Measurements from ENCODE around the gene NDOR1. TPM values are rescaled to one million over a fixed set of nuclear protein-coding genes. Genes with fewer than 3 reads are reported as not detected.

NDOR1 gene
- total RNA-seq, 2 donors from 2014 or later, result 6.6 TPM

DNA sequence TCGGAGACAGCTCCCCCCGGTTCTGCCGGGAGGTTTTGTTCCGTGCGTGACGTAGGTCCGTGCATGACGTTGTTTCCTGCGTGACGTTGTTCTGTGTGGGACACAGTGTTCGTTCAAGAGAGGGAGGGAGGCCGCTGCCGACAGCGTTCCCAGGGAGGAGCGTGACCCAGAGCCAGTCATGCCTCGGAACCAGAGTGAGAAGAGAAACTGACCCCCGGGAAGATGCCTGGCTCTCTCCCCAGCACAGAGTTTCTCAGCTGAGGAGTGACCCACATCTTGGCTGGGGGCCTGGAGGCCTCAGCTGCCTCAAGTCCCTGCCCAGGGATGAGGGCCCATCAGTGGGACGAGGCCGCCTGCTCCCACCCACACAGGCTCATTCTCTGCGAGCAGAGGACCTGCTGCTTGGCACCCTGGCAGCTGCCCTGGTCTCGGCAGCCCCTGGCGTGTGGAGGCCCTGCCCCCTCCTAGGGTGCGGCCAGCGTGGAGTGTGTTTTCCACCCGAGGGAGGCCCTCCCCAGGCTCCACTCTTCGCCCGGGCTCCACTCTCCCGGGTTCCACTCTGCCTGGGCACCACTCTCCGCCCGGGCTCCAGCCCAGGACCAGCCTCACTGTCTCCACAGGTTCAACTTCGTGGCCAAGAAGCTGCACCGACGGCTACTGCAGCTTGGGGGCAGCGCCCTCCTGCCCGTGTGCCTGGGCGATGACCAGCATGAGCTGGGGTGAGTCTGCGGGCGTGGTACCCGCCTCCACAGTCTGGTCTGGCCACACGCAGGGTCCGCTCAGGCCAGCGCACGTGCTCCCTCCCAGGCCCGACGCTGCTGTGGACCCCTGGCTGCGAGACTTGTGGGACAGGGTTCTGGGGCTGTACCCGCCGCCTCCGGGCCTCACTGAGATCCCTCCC is 7.9 kb downstream of the NDOR1 start:
- DNase-seq (ENCODE audit: low spot score), result no peak
- Histone ChIP-seq H3K36me3 (no peaks in the 10 kb centered on the region), H3K4me3 (no peak overlapping the region), H3K27ac (no peak overlapping the region), H3K4me1 (peaks cover 0 to 17% of the 10 kb centered on the region in 2 donors), H3K27me3 (no peaks in the 10 kb centered on the region), H3K9me3 (no peaks in the 10 kb centered on the region)
- TF ChIP-seq, protein P1, sequence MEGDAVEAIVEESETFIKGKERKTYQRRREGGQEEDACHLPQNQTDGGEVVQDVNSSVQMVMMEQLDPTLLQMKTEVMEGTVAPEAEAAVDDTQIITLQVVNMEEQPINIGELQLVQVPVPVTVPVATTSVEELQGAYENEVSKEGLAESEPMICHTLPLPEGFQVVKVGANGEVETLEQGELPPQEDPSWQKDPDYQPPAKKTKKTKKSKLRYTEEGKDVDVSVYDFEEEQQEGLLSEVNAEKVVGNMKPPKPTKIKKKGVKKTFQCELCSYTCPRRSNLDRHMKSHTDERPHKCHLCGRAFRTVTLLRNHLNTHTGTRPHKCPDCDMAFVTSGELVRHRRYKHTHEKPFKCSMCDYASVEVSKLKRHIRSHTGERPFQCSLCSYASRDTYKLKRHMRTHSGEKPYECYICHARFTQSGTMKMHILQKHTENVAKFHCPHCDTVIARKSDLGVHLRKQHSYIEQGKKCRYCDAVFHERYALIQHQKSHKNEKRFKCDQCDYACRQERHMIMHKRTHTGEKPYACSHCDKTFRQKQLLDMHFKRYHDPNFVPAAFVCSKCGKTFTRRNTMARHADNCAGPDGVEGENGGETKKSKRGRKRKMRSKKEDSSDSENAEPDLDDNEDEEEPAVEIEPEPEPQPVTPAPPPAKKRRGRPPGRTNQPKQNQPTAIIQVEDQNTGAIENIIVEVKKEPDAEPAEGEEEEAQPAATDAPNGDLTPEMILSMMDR (IDR thresholded peaks at IDR 0.05), result no peak

GRCh38 chr9:137214620-137215019 is 9.1 kb downstream of the NDOR1 start:
- no peaks in the 10 kb centered on the region for H3K27me3 ChIP-seq
- TF ChIP-seq, protein P1 (IDR thresholded peaks at IDR 0.05), result no peak
- H3K4me1 ChIP-seq, result peaks cover 0 to 25% of the 10 kb centered on the region in 2 donors
- H3K36me3 ChIP-seq, result no peaks in the 10 kb centered on the region
- DNase-seq (ENCODE audit: low spot score), result no peak
- H3K9me3 ChIP-seq, result no peaks in the 10 kb centered on the region
- no peak overlapping the region for H3K27ac ChIP-seq
- H3K4me3 ChIP-seq, result no peak overlapping the region

GRCh38 chr9:137215196-137215986 is 9.9 kb downstream of the NDOR1 start:
- TF ChIP-seq, protein P1 (IDR thresholded peaks at IDR 0.05), result no peak
- H3K27me3 ChIP-seq, result no peaks in the 10 kb centered on the region
- H3K27ac ChIP-seq, result no peak overlapping the region
- H3K4me3 ChIP-seq, result no peak overlapping the region
- no peaks in the 10 kb centered on the region for H3K9me3 ChIP-seq
- DNase-seq (ENCODE audit: low spot score), result no peak
- peaks cover 0 to 25% of the 10 kb centered on the region in 2 donors for H3K4me1 ChIP-seq
- no peaks in the 10 kb centered on the region for H3K36me3 ChIP-seq

DNA sequence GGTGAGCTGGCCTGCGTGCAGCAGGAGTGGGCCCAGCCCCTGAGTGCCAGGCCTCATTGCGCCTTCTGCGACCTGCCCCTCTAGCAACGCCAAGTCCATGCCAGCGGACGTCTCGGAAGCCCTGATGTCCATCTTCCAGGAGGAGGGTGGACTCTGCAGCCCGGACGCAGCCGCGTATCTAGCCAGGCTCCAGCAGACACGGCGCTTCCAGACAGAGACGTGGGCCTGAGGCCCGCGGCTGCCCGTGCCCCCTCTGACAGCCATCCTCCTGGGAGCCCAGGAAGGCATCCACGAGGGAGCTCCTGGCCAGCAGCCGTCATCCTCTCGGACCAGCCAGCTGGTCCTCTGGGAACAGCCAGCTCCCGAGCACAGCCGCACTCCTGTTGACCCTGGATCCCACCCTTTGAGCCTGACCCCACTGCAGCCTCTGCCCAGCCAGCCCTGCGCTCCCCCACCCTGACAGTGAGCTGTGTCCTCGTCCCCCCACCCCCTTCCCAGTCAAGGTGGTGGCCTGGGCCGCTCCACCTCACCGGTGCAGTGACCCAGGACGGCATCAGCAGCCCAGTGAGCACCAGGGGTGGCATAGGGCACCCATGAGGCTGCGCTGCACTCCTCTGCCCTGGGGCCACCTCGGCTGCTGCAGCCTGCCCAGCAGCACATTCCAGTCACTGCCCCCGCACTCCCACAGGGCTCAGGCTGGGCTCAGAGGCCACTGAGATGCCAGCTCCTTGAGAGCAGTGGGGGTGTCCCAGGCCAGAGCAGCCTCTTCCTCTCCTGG is 10.9 kb downstream of the NDOR1 start:
- no peak for DNase-seq (ENCODE audit: low spot score)
- TF ChIP-seq, protein P1 (IDR thresholded peaks at IDR 0.05), result no peak
- H3K9me3 ChIP-seq, result no peaks in the 10 kb centered on the region
- H3K27me3 ChIP-seq, result no peaks in the 10 kb centered on the region
- H3K4me3 ChIP-seq, result no peak overlapping the region
- no peaks in the 10 kb centered on the region for H3K36me3 ChIP-seq
- no peak overlapping the region for H3K27ac ChIP-seq
- H3K4me1 ChIP-seq, result peaks cover 0 to 30% of the 10 kb centered on the region in 2 donors
